ENCODE data around the gene SLC51B.

Gene SLC51B

GRCh38 chr15:65050270-65050669, 5.1 kb downstream of the SLC51B start:
- no peak for TF ChIP-seq CTCF (IDR thresholded peaks at IDR 0.05; ENCODE audit: control insufficient read depth, insufficient read depth, low read depth, low read length, missing control alignments)
- no peak for DNase-seq (ENCODE audit: low read depth)
- no peak overlapping the region for H3K4me3 ChIP-seq (ENCODE audit: control insufficient read depth, low read depth, low read length)

DNA sequence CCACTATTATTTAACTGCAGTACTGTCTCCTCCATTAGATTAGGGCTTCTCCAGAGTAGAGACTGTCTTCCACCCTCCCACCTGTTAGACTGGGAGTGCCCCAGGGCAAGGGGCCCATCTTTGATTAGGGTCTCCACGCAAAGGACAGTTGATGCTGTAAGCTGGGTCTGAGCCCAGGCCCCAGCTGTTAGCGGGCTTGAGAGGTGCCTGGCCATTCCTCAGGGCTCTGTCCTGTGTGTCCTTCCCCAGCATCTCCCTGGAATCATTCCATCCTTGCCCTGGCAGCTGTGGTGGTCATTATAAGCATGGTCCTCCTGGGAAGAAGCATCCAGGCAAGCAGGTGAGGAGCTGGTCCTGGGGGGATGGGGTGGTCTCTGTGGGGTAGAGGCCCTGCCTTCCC, 6.1 kb downstream of the SLC51B start:
- TF ChIP-seq CTCF (IDR thresholded peaks at IDR 0.05; ENCODE audit: control insufficient read depth, insufficient read depth, low read depth, low read length, missing control alignments) = no peak
- no peak overlapping the region for H3K4me3 ChIP-seq (ENCODE audit: control insufficient read depth, low read depth, low read length)
- DNase-seq (ENCODE audit: low read depth) = no peak

- DNase-seq (ENCODE audit: low read depth) = no peak
- no peak for TF ChIP-seq CTCF (IDR thresholded peaks at IDR 0.05; ENCODE audit: control insufficient read depth, insufficient read depth, low read depth, low read length, missing control alignments)
- no peak overlapping the region for H3K4me3 ChIP-seq (ENCODE audit: control insufficient read depth, low read depth, low read length)
Observed at GRCh38 chr15:65052956-65053355, 7.8 kb downstream of the SLC51B start.

DNA sequence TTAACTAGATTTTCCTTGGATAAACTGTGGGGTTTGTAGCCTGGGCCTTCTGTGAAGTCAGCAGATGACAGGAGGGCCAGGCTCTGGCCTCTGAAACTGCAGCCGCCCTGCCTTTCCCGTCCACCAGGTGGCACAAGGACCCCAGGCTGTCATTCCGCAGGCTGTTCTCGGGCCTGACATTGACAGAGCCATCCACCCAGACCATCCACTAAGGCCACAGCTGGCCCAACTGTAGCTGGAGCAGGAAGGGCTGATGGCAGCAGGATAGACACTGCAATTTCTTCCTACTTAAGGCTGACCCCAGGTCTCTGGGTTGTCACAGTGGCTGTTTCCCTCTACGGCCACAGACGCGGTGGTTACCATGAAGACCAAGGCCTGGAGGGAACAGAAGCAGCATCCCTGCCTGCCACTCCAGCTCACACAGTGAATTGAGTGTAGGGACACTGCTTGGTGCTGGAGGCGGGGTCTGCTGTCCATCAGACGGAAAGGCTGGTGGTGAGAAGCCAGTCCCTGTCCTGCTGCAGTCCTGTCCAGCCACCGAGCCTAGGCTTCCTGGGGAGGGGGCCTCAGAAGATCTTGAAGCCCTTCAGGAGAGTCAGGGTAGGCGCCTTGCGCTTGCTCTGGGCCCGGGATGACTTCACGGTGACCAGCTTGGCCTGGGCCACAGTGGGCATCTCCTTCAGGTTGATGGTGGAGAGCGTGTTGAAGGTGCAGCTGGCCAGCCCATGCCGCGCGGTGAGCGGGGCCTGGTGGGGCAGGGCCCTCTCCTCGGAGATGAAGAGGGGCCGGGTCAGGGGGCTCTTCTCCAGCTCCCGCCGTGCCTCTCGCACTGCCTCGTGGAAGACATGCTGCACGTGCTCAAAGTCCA, 9.4 kb downstream of the SLC51B start:
- no peak overlapping the region for H3K4me3 ChIP-seq (ENCODE audit: control insufficient read depth, low read depth, low read length)
- TF ChIP-seq CTCF (IDR thresholded peaks at IDR 0.05; ENCODE audit: control insufficient read depth, insufficient read depth, low read depth, low read length, missing control alignments) = peak; percentile 99
- peak; percentile 24 for DNase-seq (ENCODE audit: low read depth)

DNA sequence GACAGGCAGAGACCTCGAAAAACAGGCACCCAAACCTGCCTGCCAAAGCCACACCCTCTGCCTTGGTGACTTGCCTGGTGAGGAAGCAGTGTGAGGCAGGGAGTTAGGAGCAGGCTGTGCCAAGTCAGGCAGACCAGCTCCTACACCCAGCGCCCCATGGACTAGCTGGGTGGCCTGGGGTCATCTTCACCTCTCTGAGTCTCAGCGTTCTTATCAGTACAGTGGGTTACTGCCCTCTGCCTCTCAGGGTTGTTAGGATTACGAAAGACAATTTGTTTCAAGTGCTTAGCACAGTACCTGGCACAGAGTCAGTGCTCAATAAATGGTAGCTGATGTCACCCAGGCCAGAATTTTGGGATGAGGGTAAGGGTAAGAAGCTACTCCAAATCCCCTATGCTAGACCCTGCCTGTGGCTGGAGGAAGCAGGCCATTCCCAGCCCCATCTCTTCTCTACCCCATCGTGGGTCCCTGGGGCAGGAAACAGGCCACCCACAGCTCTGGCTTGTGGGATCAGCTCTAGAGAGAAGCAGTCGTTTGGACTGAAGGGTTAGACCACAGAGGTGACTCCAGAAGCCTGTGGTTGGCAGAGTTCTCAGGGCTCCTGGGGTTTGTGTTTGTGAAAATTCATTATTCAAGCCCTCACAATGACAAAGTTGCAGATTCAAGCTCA, 10.1 kb downstream of the SLC51B start:
- H3K4me3 ChIP-seq (ENCODE audit: control insufficient read depth, low read depth, low read length) = no peak overlapping the region
- DNase-seq (ENCODE audit: low read depth) = no peak
- no peak for TF ChIP-seq CTCF (IDR thresholded peaks at IDR 0.05; ENCODE audit: control insufficient read depth, insufficient read depth, low read depth, low read length, missing control alignments)

DNA sequence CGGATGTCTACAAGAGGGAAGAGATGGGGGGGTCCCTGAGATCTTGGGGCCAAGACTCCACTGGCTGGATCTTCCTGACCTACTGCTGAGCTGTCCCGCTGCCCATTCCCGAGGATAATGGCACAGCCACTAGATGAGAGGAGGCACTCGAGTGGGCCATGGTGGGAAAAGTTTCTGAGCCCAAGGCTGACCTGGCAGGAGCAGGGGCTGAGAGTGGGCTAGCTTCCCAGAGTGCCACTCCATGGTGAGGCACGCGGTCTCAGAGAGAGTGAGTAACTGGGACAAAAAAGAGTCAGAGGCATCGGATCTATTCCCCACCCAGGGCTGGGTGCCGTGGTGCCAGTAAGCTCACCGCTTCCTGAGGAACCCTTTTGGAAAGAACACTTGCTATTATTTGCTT, 10.9 kb downstream of the SLC51B start:
- no peak overlapping the region for H3K4me3 ChIP-seq (ENCODE audit: control insufficient read depth, low read depth, low read length)
- no peak for DNase-seq (ENCODE audit: low read depth)
- no peak for TF ChIP-seq CTCF (IDR thresholded peaks at IDR 0.05; ENCODE audit: control insufficient read depth, insufficient read depth, low read depth, low read length, missing control alignments)
